AG09309 (cell line): ENCODE data around the gene TMEM238.

Source experiments
- DNase-seq: peaks from one replicate; pipeline ENCODE4 v3.0.0-alpha.2; 2010; ENCODE audit warnings: low read depth
- H3K4me3 ChIP-seq: 2 replicates; pipeline ENCODE4 v1.5.1; 2011; ENCODE audit warnings: mild to moderate bottlenecking, low read depth, low read length, moderate library complexity; ENCODE audit not compliant: control insufficient read depth
- CTCF ChIP-seq: IDR thresholded peaks from 2 replicates; pipeline ENCODE4 v1.5.1; 2011; ENCODE audit warnings: mild to moderate bottlenecking, low read depth, low read length, inconsistent platforms; ENCODE audit not compliant: insufficient read depth, control insufficient read depth; ENCODE audit errors: missing control alignments

TMEM238 gene

GRCh38 chr19:55384131-55384919 lies at the start of gene TMEM238:
Gene TMEM238 (minus strand): TSS chr19:55384292. CDS start chr19:55384259, 33 bp downstream.
- peak within 1 kb of the TSS; percentile 45 for H3K4me3 ChIP-seq
- TF ChIP-seq CTCF: no peak
- no peak for DNase-seq

GRCh38 chr19:55433292-55433691 lies 49.2 kb upstream of the TMEM238 start:
- H3K4me3 ChIP-seq: no peak overlapping the region
- TF ChIP-seq CTCF: no peak
- no peak for DNase-seq

- H3K4me3 ChIP-seq: no peak overlapping the region
- no peak for DNase-seq
- no peak for TF ChIP-seq CTCF
Measured at GRCh38 chr19:55432241-55432959, 48.3 kb upstream of the TMEM238 start.

GRCh38 chr19:55431183-55431582 lies 47.1 kb upstream of the TMEM238 start:
- TF ChIP-seq CTCF: no peak
- H3K4me3 ChIP-seq: no peak overlapping the region
- DNase-seq: no peak

GRCh38 chr19:55426042-55426441 lies 42.0 kb upstream of the TMEM238 start:
- TF ChIP-seq CTCF: no peak
- no peak overlapping the region for H3K4me3 ChIP-seq
- DNase-seq: no peak

- DNase-seq: no peak
- TF ChIP-seq CTCF: no peak
- H3K4me3 ChIP-seq: no peak overlapping the region
Measured at GRCh38 chr19:55424518-55424917, 40.4 kb upstream of the TMEM238 start.
